ENCODE results near the gene CCDC54.

The CCDC54 gene

DNA sequence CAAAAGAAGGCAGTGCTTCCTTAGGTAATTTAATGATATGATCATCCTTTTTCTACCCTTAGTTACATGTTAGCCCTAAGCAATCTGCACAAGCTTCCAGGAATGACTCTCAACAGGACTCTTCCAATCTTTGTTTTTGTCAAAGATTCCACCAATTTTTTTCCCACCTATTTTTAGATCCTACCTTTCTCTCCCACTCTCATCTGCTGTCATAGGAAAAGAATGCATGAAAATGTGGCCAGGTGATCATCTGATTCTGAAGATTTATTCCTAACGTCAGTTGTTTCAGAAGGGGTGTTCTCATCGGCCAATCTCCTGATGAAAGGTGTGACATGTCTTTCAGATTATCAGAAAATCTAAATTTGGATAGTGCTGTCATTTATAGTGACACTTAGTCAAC lies 7.2 kb downstream of the CCDC54 start:
- no peak overlapping the region for H3K4me3 ChIP-seq (ENCODE audit: insufficient read depth, low read depth, low read length, poor library complexity, severe bottlenecking)
- no peaks in the 10 kb centered on the region for H3K9me3 ChIP-seq (ENCODE audit: control insufficient read depth, low read length)
- no peaks in the 10 kb centered on the region for H3K27me3 ChIP-seq (replicated peaks; ENCODE audit: control insufficient read depth, insufficient read depth, low read length, poor library complexity, severe bottlenecking)
- DNase-seq, result no peak
- H3K36me3 ChIP-seq (ENCODE audit: control insufficient read depth, insufficient read depth, low read length), result no peaks in the 10 kb centered on the region
- H3K4me1 ChIP-seq (ENCODE audit: control insufficient read depth, insufficient read depth, low read length, poor library complexity, severe bottlenecking), result no peaks in the 10 kb centered on the region
- H3K27ac ChIP-seq (ENCODE audit: insufficient read depth, low read length, poor library complexity, severe bottlenecking), result no peak overlapping the region

GRCh38 chr3:107384907-107385306 lies 7.7 kb downstream of the CCDC54 start:
- no peaks in the 10 kb centered on the region for H3K36me3 ChIP-seq (ENCODE audit: control insufficient read depth, insufficient read depth, low read length)
- no peaks in the 10 kb centered on the region for H3K27me3 ChIP-seq (replicated peaks; ENCODE audit: control insufficient read depth, insufficient read depth, low read length, poor library complexity, severe bottlenecking)
- no peaks in the 10 kb centered on the region for H3K4me1 ChIP-seq (ENCODE audit: control insufficient read depth, insufficient read depth, low read length, poor library complexity, severe bottlenecking)
- no peaks in the 10 kb centered on the region for H3K9me3 ChIP-seq (ENCODE audit: control insufficient read depth, low read length)
- no peak overlapping the region for H3K27ac ChIP-seq (ENCODE audit: insufficient read depth, low read length, poor library complexity, severe bottlenecking)
- DNase-seq, result no peak
- H3K4me3 ChIP-seq (ENCODE audit: insufficient read depth, low read depth, low read length, poor library complexity, severe bottlenecking), result no peak overlapping the region

- Histone ChIP-seq H3K27ac (ENCODE audit: insufficient read depth, low read length, poor library complexity, severe bottlenecking) (no peak overlapping the region), H3K4me1 (ENCODE audit: control insufficient read depth, insufficient read depth, low read length, poor library complexity, severe bottlenecking) (no peaks in the 10 kb centered on the region), H3K36me3 (ENCODE audit: control insufficient read depth, insufficient read depth, low read length) (no peaks in the 10 kb centered on the region), H3K27me3 (replicated peaks; ENCODE audit: control insufficient read depth, insufficient read depth, low read length, poor library complexity, severe bottlenecking) (no peaks in the 10 kb centered on the region), H3K4me3 (ENCODE audit: insufficient read depth, low read depth, low read length, poor library complexity, severe bottlenecking) (no peak overlapping the region), H3K9me3 (ENCODE audit: control insufficient read depth, low read length) (no peaks in the 10 kb centered on the region)
- DNase-seq, result no peak
These were observed 10.3 kb downstream of the CCDC54 start for GRCh38 chr3:107387555-107387954.

GRCh38 chr3:107392549-107393165 lies 15.4 kb downstream of the CCDC54 start:
- DNase-seq, result no peak
- no peak overlapping the region for H3K27ac ChIP-seq (ENCODE audit: insufficient read depth, low read length, poor library complexity, severe bottlenecking)
- no peaks in the 10 kb centered on the region for H3K4me1 ChIP-seq (ENCODE audit: control insufficient read depth, insufficient read depth, low read length, poor library complexity, severe bottlenecking)
- H3K27me3 ChIP-seq (replicated peaks; ENCODE audit: control insufficient read depth, insufficient read depth, low read length, poor library complexity, severe bottlenecking), result no peaks in the 10 kb centered on the region
- H3K4me3 ChIP-seq (ENCODE audit: insufficient read depth, low read depth, low read length, poor library complexity, severe bottlenecking), result no peak overlapping the region
- H3K9me3 ChIP-seq (ENCODE audit: control insufficient read depth, low read length), result no peaks in the 10 kb centered on the region
- no peaks in the 10 kb centered on the region for H3K36me3 ChIP-seq (ENCODE audit: control insufficient read depth, insufficient read depth, low read length)

GRCh38 chr3:107394502-107394901 lies 17.3 kb downstream of the CCDC54 start:
- no peak overlapping the region for H3K27ac ChIP-seq (ENCODE audit: insufficient read depth, low read length, poor library complexity, severe bottlenecking)
- no peak for DNase-seq
- H3K4me1 ChIP-seq (ENCODE audit: control insufficient read depth, insufficient read depth, low read length, poor library complexity, severe bottlenecking), result no peaks in the 10 kb centered on the region
- H3K9me3 ChIP-seq (ENCODE audit: control insufficient read depth, low read length), result no peaks in the 10 kb centered on the region
- H3K36me3 ChIP-seq (ENCODE audit: control insufficient read depth, insufficient read depth, low read length), result no peaks in the 10 kb centered on the region
- no peaks in the 10 kb centered on the region for H3K27me3 ChIP-seq (replicated peaks; ENCODE audit: control insufficient read depth, insufficient read depth, low read length, poor library complexity, severe bottlenecking)
- H3K4me3 ChIP-seq (ENCODE audit: insufficient read depth, low read depth, low read length, poor library complexity, severe bottlenecking), result no peak overlapping the region

DNA sequence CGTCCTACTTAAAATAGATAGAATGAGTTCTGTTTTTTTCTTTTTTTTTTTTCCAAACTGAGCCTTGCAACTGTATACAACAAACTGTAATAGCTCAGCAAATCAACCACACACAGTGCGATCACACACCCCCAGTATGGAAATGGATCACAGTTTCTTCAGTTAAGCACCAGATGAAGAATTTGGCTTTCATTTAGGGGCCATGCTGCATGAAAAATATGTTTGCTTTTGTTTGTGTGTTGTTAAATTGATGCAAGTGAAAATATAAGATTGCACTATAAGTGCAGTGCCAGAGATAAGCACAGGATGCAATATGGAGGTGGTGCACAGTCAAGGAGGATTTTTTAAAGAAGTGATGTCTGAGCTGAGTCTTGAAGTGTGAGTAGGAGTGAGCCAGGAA lies 17.8 kb downstream of the CCDC54 start:
- no peaks in the 10 kb centered on the region for H3K27me3 ChIP-seq (replicated peaks; ENCODE audit: control insufficient read depth, insufficient read depth, low read length, poor library complexity, severe bottlenecking)
- no peak overlapping the region for H3K4me3 ChIP-seq (ENCODE audit: insufficient read depth, low read depth, low read length, poor library complexity, severe bottlenecking)
- no peaks in the 10 kb centered on the region for H3K4me1 ChIP-seq (ENCODE audit: control insufficient read depth, insufficient read depth, low read length, poor library complexity, severe bottlenecking)
- H3K27ac ChIP-seq (ENCODE audit: insufficient read depth, low read length, poor library complexity, severe bottlenecking), result no peak overlapping the region
- H3K36me3 ChIP-seq (ENCODE audit: control insufficient read depth, insufficient read depth, low read length), result no peaks in the 10 kb centered on the region
- DNase-seq, result no peak
- H3K9me3 ChIP-seq (ENCODE audit: control insufficient read depth, low read length), result no peaks in the 10 kb centered on the region

GRCh38 chr3:107401301-107401700 lies 24.1 kb downstream of the CCDC54 start:
- no peaks in the 10 kb centered on the region for H3K36me3 ChIP-seq (ENCODE audit: control insufficient read depth, insufficient read depth, low read length)
- no peak overlapping the region for H3K27ac ChIP-seq (ENCODE audit: insufficient read depth, low read length, poor library complexity, severe bottlenecking)
- no peaks in the 10 kb centered on the region for H3K4me1 ChIP-seq (ENCODE audit: control insufficient read depth, insufficient read depth, low read length, poor library complexity, severe bottlenecking)
- H3K27me3 ChIP-seq (replicated peaks; ENCODE audit: control insufficient read depth, insufficient read depth, low read length, poor library complexity, severe bottlenecking), result no peaks in the 10 kb centered on the region
- no peak for DNase-seq
- no peaks in the 10 kb centered on the region for H3K9me3 ChIP-seq (ENCODE audit: control insufficient read depth, low read length)
- no peak overlapping the region for H3K4me3 ChIP-seq (ENCODE audit: insufficient read depth, low read depth, low read length, poor library complexity, severe bottlenecking)

DNA sequence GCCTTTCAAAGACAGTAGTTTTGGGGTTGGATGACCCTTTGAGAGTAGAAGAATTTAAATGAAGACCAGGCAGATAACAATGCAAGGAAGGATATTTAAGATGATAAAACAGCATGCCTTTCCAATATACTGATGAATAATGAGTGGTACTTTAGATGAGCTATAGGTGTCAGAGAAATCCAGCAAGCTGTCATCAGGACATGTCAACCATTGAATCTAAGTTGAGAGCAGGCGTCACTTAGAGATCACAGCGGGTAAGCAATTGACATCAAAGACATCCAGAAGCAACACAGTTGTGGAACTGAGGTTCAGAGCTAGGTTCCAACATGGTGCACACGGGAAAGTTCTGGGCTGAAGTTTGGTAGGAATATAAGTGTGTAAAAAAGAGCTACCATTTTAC lies 25.0 kb downstream of the CCDC54 start:
- no peak overlapping the region for H3K4me3 ChIP-seq (ENCODE audit: insufficient read depth, low read depth, low read length, poor library complexity, severe bottlenecking)
- no peak for DNase-seq
- H3K4me1 ChIP-seq (ENCODE audit: control insufficient read depth, insufficient read depth, low read length, poor library complexity, severe bottlenecking), result no peaks in the 10 kb centered on the region
- no peak overlapping the region for H3K27ac ChIP-seq (ENCODE audit: insufficient read depth, low read length, poor library complexity, severe bottlenecking)
- no peaks in the 10 kb centered on the region for H3K27me3 ChIP-seq (replicated peaks; ENCODE audit: control insufficient read depth, insufficient read depth, low read length, poor library complexity, severe bottlenecking)
- H3K9me3 ChIP-seq (ENCODE audit: control insufficient read depth, low read length), result no peaks in the 10 kb centered on the region
- no peaks in the 10 kb centered on the region for H3K36me3 ChIP-seq (ENCODE audit: control insufficient read depth, insufficient read depth, low read length)

GRCh38 chr3:107404727-107405469 lies 27.7 kb downstream of the CCDC54 start:
- H3K9me3 ChIP-seq (ENCODE audit: control insufficient read depth, low read length), result no peaks in the 10 kb centered on the region
- H3K4me1 ChIP-seq (ENCODE audit: control insufficient read depth, insufficient read depth, low read length, poor library complexity, severe bottlenecking), result no peaks in the 10 kb centered on the region
- no peaks in the 10 kb centered on the region for H3K27me3 ChIP-seq (replicated peaks; ENCODE audit: control insufficient read depth, insufficient read depth, low read length, poor library complexity, severe bottlenecking)
- no peak for DNase-seq
- H3K4me3 ChIP-seq (ENCODE audit: insufficient read depth, low read depth, low read length, poor library complexity, severe bottlenecking), result no peak overlapping the region
- H3K36me3 ChIP-seq (ENCODE audit: control insufficient read depth, insufficient read depth, low read length), result no peaks in the 10 kb centered on the region
- no peak overlapping the region for H3K27ac ChIP-seq (ENCODE audit: insufficient read depth, low read length, poor library complexity, severe bottlenecking)

DNA sequence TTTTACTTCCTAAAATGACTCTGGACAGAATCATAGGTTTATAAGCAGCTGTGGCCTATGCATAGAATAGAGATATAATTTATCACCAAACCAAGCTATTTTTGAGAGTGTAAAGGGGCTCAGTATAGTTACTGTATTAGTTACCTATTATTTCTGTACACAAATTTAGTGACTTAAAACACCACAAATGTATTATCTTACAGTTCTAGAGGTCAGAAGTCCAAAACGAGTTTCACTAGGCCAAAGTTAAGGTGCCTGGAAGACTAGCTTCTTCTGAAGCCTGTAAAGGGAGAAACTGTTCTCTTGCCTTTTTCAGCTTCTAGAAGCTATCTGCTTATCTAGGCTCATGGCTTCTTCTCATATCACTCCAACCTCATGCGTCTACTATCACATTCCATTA lies 30.1 kb downstream of the CCDC54 start:
- Histone ChIP-seq H3K4me1 (ENCODE audit: control insufficient read depth, insufficient read depth, low read length, poor library complexity, severe bottlenecking) (no peaks in the 10 kb centered on the region), H3K4me3 (ENCODE audit: insufficient read depth, low read depth, low read length, poor library complexity, severe bottlenecking) (no peak overlapping the region), H3K9me3 (ENCODE audit: control insufficient read depth, low read length) (no peaks in the 10 kb centered on the region), H3K27me3 (replicated peaks; ENCODE audit: control insufficient read depth, insufficient read depth, low read length, poor library complexity, severe bottlenecking) (no peaks in the 10 kb centered on the region), H3K27ac (ENCODE audit: insufficient read depth, low read length, poor library complexity, severe bottlenecking) (no peak overlapping the region), H3K36me3 (ENCODE audit: control insufficient read depth, insufficient read depth, low read length) (no peaks in the 10 kb centered on the region)
- DNase-seq, result no peak

All from effector memory CD4-positive, alpha-beta T cell (primary cell).